OCI-LY1 (cell line): ENCODE data around the gene YPEL2.
"Not testable (repeated sequence)": the region's sequence is repeated elsewhere in the genome, so short reads cannot be mapped to it uniquely, and the experiment has no call there.

Experiments
- H2AFZ ChIP-seq: fragments of 200-600 bp; sonication (generic), shearing (Covaris generic); 2 replicates; pipeline ENCODE4 v1.6.0; 2014; ENCODE audit warnings: antibody characterized with exemption, mild to moderate bottlenecking, low read length
- H3F3A ChIP-seq: fragments of 200-600 bp; sonication (generic), shearing (Covaris generic); 2 replicates; pipeline ENCODE4 v1.6.0; 2014; ENCODE audit warnings: mild to moderate bottlenecking, antibody characterized with exemption, low read length, moderate library complexity; ENCODE audit not compliant: insufficient read depth
- H3K27ac ChIP-seq: fragments of 200-600 bp; sonication (generic); 2 replicates; pipeline ENCODE4 v1.5.1; 2014; ENCODE audit warnings: low read length, mixed run types, mild to moderate bottlenecking, low read depth; ENCODE audit not compliant: poor library complexity, severe bottlenecking
- H3K27me3 ChIP-seq: fragments of 200-600 bp; sonication (generic); 2 replicates; pipeline ENCODE4 v1.6.0; 2014; ENCODE audit warnings: antibody characterized with exemption, mild to moderate bottlenecking, low read length, moderate library complexity; ENCODE audit not compliant: insufficient read depth
- H3K36me3 ChIP-seq: fragments of 200-600 bp; sonication (generic); 2 replicates; pipeline ENCODE4 v1.6.1; 2014; ENCODE audit warnings: mild to moderate bottlenecking, antibody characterized with exemption, low read length, moderate library complexity, mixed read lengths; ENCODE audit not compliant: insufficient read depth
- H3K4me1 ChIP-seq: fragments of 200-600 bp; sonication (generic); 2 replicates; pipeline ENCODE4 v1.5.1; 2014; ENCODE audit warnings: mild to moderate bottlenecking, low read length, moderate library complexity; ENCODE audit not compliant: insufficient read depth, severe bottlenecking
- H3K4me2 ChIP-seq: fragments of 200-600 bp; sonication (generic), shearing (Covaris generic); 2 replicates; pipeline ENCODE4 v1.6.1; 2014; ENCODE audit warnings: low read length
- H3K4me3 ChIP-seq: fragments of 200-600 bp; sonication (generic); 2 replicates; pipeline ENCODE4 v1.5.1; 2014; ENCODE audit warnings: low read length, low read depth, mild to moderate bottlenecking, mixed read lengths; ENCODE audit not compliant: poor library complexity, severe bottlenecking
- H3K79me2 ChIP-seq: fragments of 200-600 bp; shearing (Covaris generic); 2 replicates; pipeline ENCODE4 v1.6.1; 2016; ENCODE audit warnings: mixed run types, low read length, mixed read lengths; ENCODE audit not compliant: insufficient read depth
- H3K9ac ChIP-seq: fragments of 200-600 bp; sonication (generic), shearing (Covaris generic); 2 replicates; pipeline ENCODE4 v1.6.1; 2014; ENCODE audit warnings: mild to moderate bottlenecking, low read length, mixed read lengths
- H3K9me2 ChIP-seq: fragments of 200-600 bp; sonication (generic), shearing (Covaris generic); 2 replicates; pipeline ENCODE4 v1.6.1; 2014; ENCODE audit warnings: low read depth, mild to moderate bottlenecking, low read length, mixed read lengths
- H3K9me3 ChIP-seq: fragments of 200-600 bp; shearing (Covaris generic); 2 replicates; pipeline ENCODE4 v1.6.1; 2014; ENCODE audit warnings: low read length, mixed read lengths
- H4K20me1 ChIP-seq: fragments of 200-600 bp; sonication (generic), shearing (Covaris generic); 2 replicates; pipeline ENCODE4 v1.6.0; 2016; ENCODE audit warnings: mild to moderate bottlenecking, low read length; ENCODE audit not compliant: insufficient read depth
- CTCF ChIP-seq: fragments of 200-600 bp; sonication (generic), shearing (Covaris generic); IDR thresholded peaks from 2 replicates; pipeline ENCODE4 v1.5.1; 2017; ENCODE audit warnings: mild to moderate bottlenecking, antibody characterized with exemption, low read length, moderate library complexity, mixed read lengths
- EZH2 ChIP-seq: fragments of 200-600 bp; sonication (generic), shearing (Covaris generic); IDR thresholded peaks from 2 replicates; pipeline ENCODE4 v1.8.0; 2017; ENCODE audit warnings: borderline replicate concordance, mixed run types, mild to moderate bottlenecking, antibody characterized with exemption, low read length, moderate library complexity, mixed read lengths

YPEL2 gene

GRCh38 chr17:59392973-59393679 lies 61.7 kb downstream of the YPEL2 start:
- Histone ChIP-seq H3K4me2 (no peak overlapping the region), H3K4me3 (no peak overlapping the region), H3K36me3 (no peaks in the 10 kb centered on the region), H3K79me2 (no peaks in the 10 kb centered on the region), H3K27me3 (no peaks in the 10 kb centered on the region), H3K9me2 (no peaks in the 10 kb centered on the region), H3F3A (no peaks in the 10 kb centered on the region), H2AFZ (no peak overlapping the region), H3K9ac (no peak overlapping the region), H3K27ac (no peak overlapping the region), H3K4me1 (no peaks in the 10 kb centered on the region), H3K9me3 (no peaks in the 10 kb centered on the region), H4K20me1 (no peaks in the 10 kb centered on the region)
- TF ChIP-seq EZH2 = no peak
- no peak for TF ChIP-seq CTCF

- not testable (repeated sequence) for H3K4me3 ChIP-seq, H3F3A ChIP-seq, H3K27me3 ChIP-seq, H3K36me3 ChIP-seq, H3K9me3 ChIP-seq, H3K4me2 ChIP-seq, H3K9ac ChIP-seq, H3K27ac ChIP-seq, H2AFZ ChIP-seq, H3K4me1 ChIP-seq, H3K79me2 ChIP-seq, H3K9me2 ChIP-seq, H4K20me1 ChIP-seq
Observed at GRCh38 chr17:59393742-59394410, 62.4 kb downstream of the YPEL2 start.

GRCh38 chr17:59396134-59396826 lies 64.8 kb downstream of the YPEL2 start:
- H3K4me3 ChIP-seq = no peak overlapping the region
- no peak overlapping the region for H2AFZ ChIP-seq
- no peaks in the 10 kb centered on the region for H3K79me2 ChIP-seq
- H3K36me3 ChIP-seq = no peaks in the 10 kb centered on the region
- H3K9me3 ChIP-seq = no peaks in the 10 kb centered on the region
- H3K4me2 ChIP-seq = no peak overlapping the region
- no peaks in the 10 kb centered on the region for H4K20me1 ChIP-seq
- H3K9me2 ChIP-seq = no peaks in the 10 kb centered on the region
- no peaks in the 10 kb centered on the region for H3K27me3 ChIP-seq
- H3K27ac ChIP-seq = no peak overlapping the region
- no peaks in the 10 kb centered on the region for H3F3A ChIP-seq
- H3K4me1 ChIP-seq = no peaks in the 10 kb centered on the region
- H3K9ac ChIP-seq = no peak overlapping the region
- no peak for TF ChIP-seq CTCF
- TF ChIP-seq EZH2 = no peak
